Naive thymus-derived CD8-positive, alpha-beta T cell (primary cell): Measurements from ENCODE around the gene ZNF862. TPM values are rescaled to one million over a fixed set of nuclear protein-coding genes. Genes with fewer than 3 reads are reported as not detected.
"Not testable (repeated sequence)": the region's sequence is repeated elsewhere in the genome, so short reads cannot be mapped to it uniquely, and the experiment has no call there.

Source experiments
- ATAC-seq, 2 donors: fragments of 150-1000 bp; cut with Tn5 transposase in 1 of 2; sonication (Bioruptor Pico), chemical (Tn5 transposase) in 1 of 2; 1 replicate in 1 of 2; 2 replicates in 1 of 2; pipeline ENCODE4 v1.10.0; 2021; ENCODE audit warnings: mild to moderate bottlenecking in 2 of 2, moderate library complexity in 2 of 2
- POLR2A ChIA-PET: fragments of 350-600 bp; sonication (Branson Sonifier 250); formaldehyde crosslinking; loops from one replicate; lab custom pipeline; 2021; ENCODE audit warnings: antibody characterized with exemption; lab: Charles Lee
- DNase-seq, 10 donors: peaks; one replicate each; pipeline versions ENCODE4 v3.0.0 to v3.0.0-alpha.2; 2020 to 2022
- H3K27ac Mint-ChIP-seq, 10 donors: one replicate each; pipeline ENCODE4 v1.8.0; 2020 to 2022; ENCODE audit warnings: mild to moderate bottlenecking in 10 of 10, mixed read lengths in 10 of 10, moderate library complexity in 4 of 10, inconsistent platforms in 1 of 10
- H3K27me3 Mint-ChIP-seq, 5 donors: one replicate each; pipeline ENCODE4 v1.8.0; 2021 to 2022; ENCODE audit warnings: mixed read lengths in 5 of 5
- H3K36me3 Mint-ChIP-seq, 3 donors: one replicate each; pipeline ENCODE4 v1.8.0; 2020 to 2022; ENCODE audit warnings: mixed read lengths in 3 of 3, mild to moderate bottlenecking in 2 of 3, inconsistent platforms in 1 of 3
- H3K4me1 Mint-ChIP-seq, 4 donors: one replicate each; pipeline ENCODE4 v1.8.0; 2021 to 2022; ENCODE audit warnings: mixed read lengths in 4 of 4
- H3K4me3 Mint-ChIP-seq, 10 donors: one replicate each; pipeline ENCODE4 v1.8.0; 2020 to 2022; ENCODE audit warnings: mild to moderate bottlenecking in 10 of 10, mixed read lengths in 10 of 10, moderate library complexity in 6 of 10, inconsistent platforms in 1 of 10
- H3K9me3 Mint-ChIP-seq, 9 donors: one replicate each; pipeline ENCODE4 v1.8.0; 2020 to 2022; ENCODE audit warnings: mixed read lengths in 9 of 9, mild to moderate bottlenecking in 3 of 9, inconsistent platforms in 1 of 9, moderate library complexity in 1 of 9
- polyA plus RNA-seq, 3 donors: library from polyadenylated mRNA; unstranded; fragments of 300-500 nt; fragmentation: Illumina TruSeq; gene quantifications; one replicate each; pipeline ENCODE4 v1.2.3, GENCODE V29; 2021
- total RNA-seq, 8 experiments: library from RNA in 2 of 8; stranded (reverse) in 2 of 8; gene quantifications; one replicate each; pipeline ENCODE4 v1.2.3 and lab custom pipeline; 2021 to 2026

ZNF862 gene
- total and polyA plus RNA-seq, 5 experiments from 2014 or later: 6.1 to 88.4 (median 10.6) TPM

DNA sequence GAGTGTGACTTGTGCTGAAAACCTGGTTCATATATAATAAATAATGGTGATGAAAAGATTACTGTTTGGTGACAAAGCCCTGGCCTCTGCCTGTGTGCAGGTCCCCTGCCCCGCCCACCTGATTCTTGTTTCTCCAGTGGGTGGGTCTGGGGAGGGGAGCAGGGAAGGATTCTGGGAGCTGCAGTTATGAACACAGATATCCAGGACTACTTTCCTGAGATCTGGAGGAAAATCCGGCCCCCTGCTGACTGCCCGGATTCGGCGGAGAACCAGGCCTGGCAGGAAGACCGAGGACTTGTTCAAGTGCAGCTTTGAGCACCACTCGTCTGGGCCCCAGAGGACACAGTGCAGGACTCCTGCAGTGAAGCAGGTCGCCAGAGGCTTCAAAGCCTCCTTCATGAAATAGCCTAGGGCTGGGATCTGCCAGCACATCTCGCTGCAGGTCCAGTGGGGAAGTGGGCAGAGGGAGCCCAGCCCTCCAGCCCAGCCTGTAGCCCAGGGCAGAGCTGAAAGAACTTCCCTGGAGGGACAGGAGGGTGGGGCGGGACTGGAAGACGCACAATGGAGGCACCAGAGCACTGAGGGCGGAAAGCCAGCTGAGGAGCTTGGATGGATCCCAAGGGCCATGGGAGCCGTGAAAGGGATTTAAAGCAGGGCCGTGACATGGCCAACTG, 42.6 kb downstream of the ZNF862 start:
- DNase-seq (no peak), ATAC-seq (no peak)
- Mint-ChIP-seq H3K27me3 (no peaks in the 10 kb centered on the region), H3K4me3 (no peak overlapping the region), H3K4me1 (peaks cover 17 to 51% (median 43%) of the 10 kb centered on the region in 4 donors), H3K9me3 (no peaks in the 10 kb centered on the region), H3K36me3 (peaks cover 0 to 52% (median 6%) of the 10 kb centered on the region in 3 donors), H3K27ac (peak overlapping the region in 6 of 10 donors; percentile 19 to 66 (median 49))
- POLR2A ChIA-PET: interaction anchor here (1.2 kb wide), 1 partner anchor 11 kb away, joined by 4 read pairs; no protein-coding TSS in a partner anchor

DNA sequence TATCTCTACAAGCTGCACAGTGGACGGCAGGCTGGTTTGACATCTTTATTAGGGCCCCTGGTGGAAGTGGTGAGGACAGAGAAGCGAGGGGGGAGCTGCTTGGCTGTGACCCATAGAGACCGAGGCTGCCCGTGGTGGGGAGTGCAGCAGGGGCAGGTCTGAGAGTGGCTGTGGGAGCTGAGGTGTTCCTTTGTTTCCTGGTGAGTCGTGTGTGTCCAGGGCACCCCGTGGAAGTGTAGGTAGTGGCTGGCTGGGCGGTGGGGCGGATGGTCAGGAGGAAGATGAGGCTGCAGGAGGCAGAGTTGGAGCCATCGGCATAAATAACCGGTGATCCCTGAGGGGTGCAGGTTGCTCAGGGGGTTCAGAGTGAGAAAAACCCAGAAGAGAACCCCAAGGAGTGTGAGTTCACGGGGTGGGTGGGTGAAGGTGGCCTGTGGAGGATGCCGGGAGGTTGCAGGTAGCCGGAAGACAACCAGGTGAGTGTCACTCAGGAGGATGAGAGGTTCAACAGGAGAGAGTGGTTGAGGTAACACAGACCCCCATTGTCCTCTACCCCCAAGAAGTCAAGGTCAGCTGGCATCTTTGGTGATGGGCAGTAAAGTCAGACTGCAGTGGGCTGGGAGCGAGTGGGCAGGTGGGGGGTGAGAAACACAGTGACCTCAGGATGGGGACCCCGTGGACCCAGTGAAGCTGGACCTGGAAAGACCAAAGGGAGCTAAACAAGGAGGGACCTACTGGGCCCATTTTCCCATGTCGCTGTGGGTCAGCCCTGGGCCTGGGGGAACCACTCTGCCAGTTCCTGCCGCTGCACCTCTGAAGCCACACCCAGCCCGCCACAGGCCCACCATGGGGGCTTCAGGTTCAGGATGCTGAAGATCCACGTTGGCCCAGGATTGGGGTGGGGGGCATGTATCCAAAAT, 43.4 kb downstream of the ZNF862 start:
- ATAC-seq (no peak), DNase-seq (no peak)
- no peak overlapping the region for H3K4me3 Mint-ChIP-seq
- no peaks in the 10 kb centered on the region for H3K27me3 Mint-ChIP-seq
- POLR2A ChIA-PET: interaction anchor here (1.1 to 3.2 kb wide), 4 partner anchors 8 to 16 kb away, joined by 3 to 24 read pairs (median 8); partner anchors contain the start of gene ATP6V0E2
- peaks cover 19 to 43% (median 39%) of the 10 kb centered on the region in 4 donors for H3K4me1 Mint-ChIP-seq
- H3K9me3 Mint-ChIP-seq: no peaks in the 10 kb centered on the region
- peak overlapping the region in 7 of 10 donors; percentile 5 to 78 (median 46) for H3K27ac Mint-ChIP-seq
- peaks cover 0 to 52% (median 9%) of the 10 kb centered on the region in 3 donors for H3K36me3 Mint-ChIP-seq

DNA sequence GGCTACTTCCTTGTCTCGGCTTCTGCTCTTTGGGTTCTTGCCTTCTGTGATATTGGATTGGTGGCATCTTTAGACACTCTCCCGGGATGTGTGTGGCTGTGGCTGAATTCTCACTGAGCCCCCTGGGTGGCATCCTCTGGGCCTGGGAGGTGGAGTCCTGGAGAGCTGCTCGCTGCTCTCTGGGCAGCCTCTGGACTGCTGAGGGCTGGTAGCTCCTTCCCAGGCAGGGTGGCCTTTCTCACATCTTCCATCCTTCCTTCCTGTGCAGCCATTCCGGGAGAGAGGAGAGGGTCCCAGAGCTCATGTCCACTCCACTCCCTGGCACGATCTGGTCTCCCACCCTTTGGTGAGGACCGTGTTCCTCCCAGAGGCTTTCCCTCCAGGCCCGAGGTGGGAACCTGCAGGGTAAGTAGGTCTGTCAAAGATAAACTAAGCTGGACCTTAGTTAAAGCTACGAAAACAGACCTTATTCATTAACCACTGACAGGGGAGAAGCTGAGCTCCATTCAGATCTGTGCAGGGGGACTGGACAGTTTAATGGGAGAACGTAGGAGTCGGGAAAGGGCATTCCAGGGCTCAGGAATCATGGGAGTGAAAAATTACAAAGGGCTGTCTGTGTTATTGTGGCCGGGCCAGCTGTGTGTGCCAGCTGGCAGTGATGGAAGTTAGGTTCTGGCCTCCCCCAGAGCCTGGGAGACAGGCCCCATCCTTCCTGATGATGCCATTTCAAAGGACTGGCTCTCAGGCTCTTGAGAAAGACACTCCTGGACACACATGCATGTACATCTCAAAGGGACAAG, 44.3 kb downstream of the ZNF862 start:
- POLR2A ChIA-PET: interaction anchor here (1.1 to 3.2 kb wide), 4 partner anchors 9 to 32 kb away, joined by 3 to 24 read pairs (median 7); partner anchors contain the start of gene ATP6V0E2
- no peaks in the 10 kb centered on the region for H3K27me3 Mint-ChIP-seq
- H3K4me3 Mint-ChIP-seq: no peak overlapping the region
- no peak for ATAC-seq
- H3K4me1 Mint-ChIP-seq: peaks cover 19 to 40% (median 33%) of the 10 kb centered on the region in 4 donors
- H3K9me3 Mint-ChIP-seq: no peaks in the 10 kb centered on the region
- H3K27ac Mint-ChIP-seq: peak overlapping the region in 8 of 10 donors; percentile 6 to 79 (median 58)
- H3K36me3 Mint-ChIP-seq: peaks cover 0 to 48% (median 11%) of the 10 kb centered on the region in 3 donors
- DNase-seq: no peak

DNA sequence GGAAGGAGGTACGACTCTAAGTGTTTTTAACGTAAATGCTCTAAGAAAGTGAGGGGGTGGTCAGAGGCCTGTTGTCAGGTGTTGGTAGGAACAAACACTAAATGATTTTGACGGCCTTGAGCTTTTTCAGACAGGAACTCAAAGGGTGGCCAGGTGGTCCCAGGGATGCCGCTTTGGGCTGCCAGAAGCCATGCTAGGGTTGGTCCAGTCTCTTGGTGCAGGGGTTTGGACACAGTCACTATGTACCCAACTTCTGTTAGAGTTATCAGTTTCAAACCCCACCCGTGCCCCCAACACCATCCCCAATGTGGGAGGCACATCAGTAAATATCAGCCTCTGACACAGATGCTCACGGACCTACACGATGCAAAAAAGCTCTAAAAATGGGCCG, 44.9 kb downstream of the ZNF862 start:
- Mint-ChIP-seq H3K4me1 (peaks cover 17 to 39% (median 27%) of the 10 kb centered on the region in 4 donors), H3K36me3 (peaks cover 0 to 46% (median 11%) of the 10 kb centered on the region in 3 donors), H3K9me3 (no peaks in the 10 kb centered on the region), H3K27ac (peak overlapping the region in 9 of 10 donors; percentile 45 to 84 (median 73)), H3K4me3 (peak overlapping the region in 1 of 10 donors; percentile 26), H3K27me3 (no peaks in the 10 kb centered on the region)
- DNase-seq (no peak), ATAC-seq (no peak)
- POLR2A ChIA-PET: interaction anchor here (0.7 to 3.2 kb wide), 5 partner anchors 8 to 33 kb away, joined by 3 to 24 read pairs (median 4); no protein-coding TSS in a partner anchor

DNA sequence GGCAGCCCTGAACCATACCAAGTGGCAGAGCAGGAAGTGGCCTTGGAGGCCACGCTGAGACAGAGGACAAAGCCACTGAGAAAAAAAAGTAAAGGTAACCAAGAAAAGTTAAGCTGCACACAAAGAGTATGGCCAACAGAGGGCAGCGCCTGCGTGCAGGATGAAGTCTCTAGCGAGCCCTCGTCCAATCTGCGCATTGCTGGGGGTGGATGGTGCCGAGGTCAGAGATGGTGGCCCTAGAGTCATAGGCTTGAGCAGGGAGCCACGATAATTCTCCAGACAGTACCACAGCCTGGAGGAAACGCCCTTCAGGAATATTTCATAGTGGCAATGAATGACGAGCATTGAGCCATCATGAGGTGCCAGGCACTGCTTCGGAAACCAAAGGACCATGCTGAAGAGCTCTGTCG, 45.3 kb downstream of the ZNF862 start:
- ATAC-seq (peak; percentile 91 to 94), DNase-seq (peak in 8 of 10 donors; percentile 35 to 80 (median 53))
- Mint-ChIP-seq H3K36me3 (peaks cover 0 to 46% (median 13%) of the 10 kb centered on the region in 3 donors), H3K4me1 (peaks cover 15 to 39% (median 26%) of the 10 kb centered on the region in 4 donors), H3K27me3 (no peaks in the 10 kb centered on the region), H3K27ac (peak overlapping the region in 8 of 10 donors; percentile 12 to 84 (median 70)), H3K9me3 (no peaks in the 10 kb centered on the region), H3K4me3 (peak overlapping the region in 1 of 10 donors; percentile 26)
- POLR2A ChIA-PET: interaction anchor here (0.5 to 3.2 kb wide), 5 partner anchors 9 to 57 kb away, joined by 3 to 24 read pairs (median 4); no protein-coding TSS in a partner anchor

DNA sequence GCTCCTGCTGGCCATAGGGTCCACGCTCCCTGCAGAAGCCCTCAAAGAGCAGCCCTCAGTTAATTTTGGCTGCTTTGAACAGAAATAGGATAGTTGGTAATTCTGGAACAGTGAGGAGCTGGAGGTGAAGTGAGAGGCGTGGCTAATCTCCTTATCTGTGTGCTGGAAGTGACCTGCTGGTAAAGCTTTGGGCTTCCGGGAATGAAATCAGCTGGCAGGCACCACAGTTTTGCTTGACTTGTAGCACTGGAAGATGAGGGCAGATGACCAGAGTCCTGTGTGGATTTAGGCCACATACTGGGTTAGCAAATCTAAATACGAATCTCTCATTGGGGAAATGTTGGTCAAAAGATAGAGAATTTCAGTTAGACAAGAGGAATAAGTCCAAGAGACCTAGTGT, 45.8 kb downstream of the ZNF862 start:
- no peak overlapping the region for H3K27ac Mint-ChIP-seq

DNA sequence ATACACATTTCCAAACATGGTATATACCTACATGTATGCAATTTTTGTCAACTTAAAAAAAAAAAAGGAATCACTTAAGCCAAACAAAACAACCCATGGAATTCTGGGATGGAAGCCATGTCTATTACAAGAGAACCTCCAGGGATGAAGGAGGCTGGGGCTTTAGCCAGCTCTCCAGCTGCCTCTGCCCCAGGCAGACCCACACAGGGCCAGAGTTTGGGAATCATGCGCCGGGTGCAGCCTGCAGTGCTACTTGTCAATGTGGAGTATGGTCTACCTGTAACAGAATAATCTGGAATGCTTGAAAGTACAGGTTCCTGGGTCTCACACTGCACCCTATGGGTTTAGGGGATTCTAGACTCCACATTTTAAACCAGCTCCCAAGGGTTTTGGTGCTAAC, 46.4 kb downstream of the ZNF862 start:
- DNase-seq (no peak), ATAC-seq (no peak)
- POLR2A ChIA-PET: interaction anchor here (0.5 to 3.2 kb wide), 3 partner anchors 14 to 23 kb away, joined by 3 to 24 read pairs (median 11); no protein-coding TSS in a partner anchor
- no peaks in the 10 kb centered on the region for H3K27me3 Mint-ChIP-seq
- H3K9me3 Mint-ChIP-seq: no peaks in the 10 kb centered on the region
- peaks cover 0 to 42% (median 11%) of the 10 kb centered on the region in 3 donors for H3K36me3 Mint-ChIP-seq
- peak overlapping the region in 2 of 10 donors; percentile 15 to 44 for H3K27ac Mint-ChIP-seq
- no peak overlapping the region for H3K4me3 Mint-ChIP-seq
- H3K4me1 Mint-ChIP-seq: peaks cover 14 to 37% (median 25%) of the 10 kb centered on the region in 4 donors

More for the DNA sequence above, 45.8 kb downstream of the ZNF862 start:
- ATAC-seq (no peak), DNase-seq (no peak)
- Mint-ChIP-seq H3K4me3 (no peak overlapping the region), H3K36me3 (peaks cover 0 to 45% (median 13%) of the 10 kb centered on the region in 3 donors), H3K4me1 (peaks cover 14 to 39% (median 25%) of the 10 kb centered on the region in 4 donors), H3K27me3 (no peaks in the 10 kb centered on the region), H3K9me3 (no peaks in the 10 kb centered on the region)
- POLR2A ChIA-PET: interaction anchor here (0.5 to 3.2 kb wide), 6 partner anchors 9 to 57 kb away, joined by 3 to 24 read pairs (median 4); no protein-coding TSS in a partner anchor

DNA sequence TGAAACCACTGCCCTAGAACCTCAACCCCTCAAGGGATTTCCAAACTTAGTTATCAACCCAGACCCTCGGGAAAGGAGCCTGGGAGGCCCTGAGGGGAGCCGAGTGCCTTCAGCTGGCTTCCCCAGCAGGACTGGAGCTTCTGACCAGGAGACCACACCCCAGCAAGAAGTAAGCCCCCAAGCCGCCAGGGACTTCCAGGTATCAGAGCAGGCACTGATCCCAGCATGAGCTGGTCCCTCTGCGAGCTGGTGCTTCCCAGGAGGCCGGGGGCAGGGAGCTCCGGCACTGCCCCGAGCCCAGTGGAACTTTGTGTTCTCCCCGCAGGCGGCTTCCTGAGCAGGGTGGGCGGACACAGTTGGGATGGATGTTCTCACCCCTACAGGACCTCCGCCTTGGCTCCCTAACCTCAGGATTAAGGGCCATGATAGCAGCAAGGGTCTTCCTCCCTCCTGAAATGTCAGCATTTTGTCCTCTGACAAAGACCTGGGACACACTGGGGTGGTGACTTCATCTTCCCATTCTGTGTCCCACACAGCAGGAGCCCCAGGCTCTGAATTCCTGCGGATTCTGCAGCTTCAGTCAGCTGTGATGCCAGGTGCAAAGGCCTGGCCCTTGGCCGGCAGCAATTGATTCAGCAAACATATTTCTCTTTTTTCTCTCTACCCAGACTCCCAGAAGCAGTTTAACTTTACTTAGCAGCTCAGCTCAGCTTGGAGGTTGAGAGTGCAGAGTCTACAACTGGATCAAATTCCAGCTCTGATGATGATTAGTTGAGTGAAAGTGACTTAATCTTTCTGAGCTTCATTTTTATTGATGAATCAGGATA, 47.2 kb downstream of the ZNF862 start:
- no peak for DNase-seq
- Mint-ChIP-seq H3K27ac (peak overlapping the region in 2 of 10 donors; percentile 8 to 43), H3K4me3 (no peak overlapping the region), H3K36me3 (peaks cover 0 to 34% (median 11%) of the 10 kb centered on the region in 3 donors), H3K9me3 (no peaks in the 10 kb centered on the region), H3K27me3 (no peaks in the 10 kb centered on the region), H3K4me1 (peaks cover 14 to 29% (median 24%) of the 10 kb centered on the region in 4 donors)
- POLR2A ChIA-PET: no interaction called here
- no peak for ATAC-seq

DNA sequence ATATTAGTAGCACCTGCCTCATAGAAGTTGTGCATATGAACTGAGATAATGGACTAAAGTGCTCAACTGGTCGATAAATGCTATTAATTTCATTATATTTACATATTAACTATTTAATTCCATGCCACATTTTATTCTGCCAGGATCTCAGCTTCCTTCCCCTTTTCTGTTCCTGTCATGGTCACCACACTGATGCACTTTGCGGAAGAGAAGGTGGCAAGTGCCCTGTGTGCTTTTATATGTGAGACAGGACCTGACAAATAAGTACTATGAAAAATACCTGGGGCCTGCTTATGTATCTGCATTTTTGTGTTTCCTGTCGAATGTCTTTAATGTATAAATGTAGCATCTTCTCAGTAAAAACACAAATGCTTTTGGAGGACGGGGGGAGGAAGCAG, 47.8 kb downstream of the ZNF862 start:
- H3K27ac Mint-ChIP-seq: no peak overlapping the region
- no peak for DNase-seq
- no peak overlapping the region for H3K4me3 Mint-ChIP-seq
- no peaks in the 10 kb centered on the region for H3K9me3 Mint-ChIP-seq
- peaks cover 0 to 28% (median 11%) of the 10 kb centered on the region in 3 donors for H3K36me3 Mint-ChIP-seq
- ATAC-seq: no peak
- H3K27me3 Mint-ChIP-seq: no peaks in the 10 kb centered on the region
- peaks cover 14 to 28% (median 24%) of the 10 kb centered on the region in 4 donors for H3K4me1 Mint-ChIP-seq
- POLR2A ChIA-PET: no interaction called here

DNA sequence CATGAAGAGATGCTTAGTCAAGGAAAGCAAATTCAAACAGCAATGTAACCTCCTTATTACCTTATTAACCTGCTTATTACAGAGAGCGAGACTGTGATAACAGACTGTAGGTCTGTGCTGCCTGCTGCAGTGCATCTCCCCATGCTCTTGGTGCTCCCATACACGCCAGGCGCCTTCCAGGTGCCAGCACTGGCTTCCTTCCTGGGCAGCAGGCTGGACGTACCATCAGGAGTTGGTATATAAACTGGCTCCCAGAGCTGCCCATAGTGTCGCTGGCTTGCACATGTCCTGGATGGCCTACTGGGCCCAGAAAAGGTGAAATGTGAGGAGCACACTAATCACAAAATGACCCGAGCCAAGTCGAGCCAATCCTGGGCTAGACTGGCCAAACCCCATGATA, 49.1 kb downstream of the ZNF862 start:
- DNase-seq (no peak), ATAC-seq (no peak)
- Mint-ChIP-seq H3K9me3 (no peaks in the 10 kb centered on the region), H3K4me3 (no peak overlapping the region), H3K27ac (no peak overlapping the region), H3K4me1 (peaks cover 11 to 24% (median 22%) of the 10 kb centered on the region in 4 donors), H3K27me3 (no peaks in the 10 kb centered on the region), H3K36me3 (peaks cover 0 to 24% (median 13%) of the 10 kb centered on the region in 3 donors)
- POLR2A ChIA-PET: no interaction called here

DNA sequence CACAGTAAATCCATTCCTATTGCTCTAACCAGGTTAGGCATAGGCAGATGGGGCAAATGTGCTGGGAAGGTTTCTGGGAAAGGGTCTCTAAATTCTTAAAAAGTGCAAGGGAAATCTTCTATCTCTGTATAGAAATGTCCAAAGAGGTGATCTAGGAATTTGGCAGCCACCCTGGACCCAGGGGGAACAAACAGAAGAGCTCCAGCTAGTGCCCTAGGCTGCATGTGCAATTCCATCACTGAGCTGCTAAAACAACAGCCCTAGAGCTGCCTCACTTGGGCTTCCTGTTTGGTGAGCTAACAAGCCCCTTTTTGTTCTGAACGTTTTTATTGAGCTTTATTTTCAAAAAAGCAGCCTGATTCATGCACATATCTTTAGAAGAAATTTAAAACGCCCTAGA, 52.5 kb downstream of the ZNF862 start:
- H3K27me3 Mint-ChIP-seq, H3K4me3 Mint-ChIP-seq, POLR2A ChIA-PET, H3K9me3 Mint-ChIP-seq, ATAC-seq, DNase-seq: not testable (repeated sequence)
- Mint-ChIP-seq H3K27ac (peak overlapping the region in 1 of 10 donors; percentile 63), H3K4me1 (peaks cover 5 to 10% (median 6%) of the 10 kb centered on the region in 4 donors), H3K36me3 (peaks cover 0 to 19% (median 16%) of the 10 kb centered on the region in 3 donors)
